DND-41 (cell line): ENCODE data around the gene NRGN.

ENCODE experiments used
- ATAC-seq: fragments of 200-7000 bp; cut with Tn5 transposase; 3 replicates; pipeline ENCODE4 v1.9.1; 2021; ENCODE audit warnings: low read depth; ENCODE audit not compliant: insufficient read depth
- DNase-seq: peaks from one replicate; pipeline ENCODE4 v3.0.0-alpha.2; 2020
- H2AFZ ChIP-seq: 2 replicates; pipeline ENCODE4 v1.6.0; 2012; ENCODE audit warnings: low read depth, low read length
- H3K27ac ChIP-seq: 2 replicates; pipeline ENCODE4 v1.5.1; 2012; ENCODE audit warnings: low read length, inconsistent platforms
- H3K27me3 ChIP-seq: fragments of 200-600 bp; sonication (generic); 2 replicates; pipeline ENCODE4 v1.6.0; 2012; ENCODE audit warnings: low read length, mild to moderate bottlenecking, inconsistent platforms; ENCODE audit not compliant: insufficient read depth, poor library complexity
- H3K36me3 ChIP-seq: 2 replicates; pipeline ENCODE4 v1.5.1; 2012; ENCODE audit warnings: low read length, inconsistent platforms; ENCODE audit not compliant: insufficient read depth
- H3K4me1 ChIP-seq: 2 replicates; pipeline ENCODE4 v1.5.1; 2012; ENCODE audit warnings: mild to moderate bottlenecking, low read length; ENCODE audit not compliant: insufficient read depth
- H3K4me2 ChIP-seq: 2 replicates; pipeline ENCODE4 v1.6.0; 2012; ENCODE audit warnings: mild to moderate bottlenecking, moderate library complexity, low read length, inconsistent platforms; ENCODE audit not compliant: insufficient read depth
- H3K4me3 ChIP-seq, 2 experiments: fragments of 200-600 bp in 1 of 2; shearing (Covaris generic) in 1 of 2; 2 replicates each; pipeline ENCODE4 v1.5.1; 2012 to 2016; ENCODE audit warnings: inconsistent platforms in 2 of 2, low read length in 2 of 2, mild to moderate bottlenecking in 2 of 2, low read depth in 1 of 2, moderate library complexity in 1 of 2
- H3K79me2 ChIP-seq: 2 replicates; pipeline ENCODE4 v1.6.0; 2012; ENCODE audit warnings: low read length, inconsistent platforms; ENCODE audit not compliant: insufficient read depth
- H3K9ac ChIP-seq: 2 replicates; pipeline ENCODE4 v1.6.0; 2012; ENCODE audit warnings: low read depth, mild to moderate bottlenecking, inconsistent platforms, low read length, moderate library complexity
- H3K9me3 ChIP-seq: 2 replicates; pipeline ENCODE4 v1.5.1; 2012; ENCODE audit warnings: low read length, moderate library complexity, mild to moderate bottlenecking, inconsistent platforms; ENCODE audit not compliant: insufficient read depth, severe bottlenecking
- H4K20me1 ChIP-seq: 2 replicates; pipeline ENCODE4 v1.6.0; 2012; ENCODE audit warnings: low read length; ENCODE audit not compliant: insufficient read depth
- EZH2 ChIP-seq: IDR thresholded peaks from 3 replicates; pipeline ENCODE4 v1.6.1; 2012; ENCODE audit warnings: borderline replicate concordance, low read depth, mild to moderate bottlenecking, moderate library complexity, low read length, inconsistent platforms; ENCODE audit not compliant: severe bottlenecking
- TF ChIP-seq, protein P1 (sequence below): IDR thresholded peaks from 2 replicates; pipeline ENCODE4 v1.5.1; 2012; ENCODE audit warnings: borderline replicate concordance, low read length, moderate library complexity, mild to moderate bottlenecking; ENCODE audit not compliant: poor library complexity, severe bottlenecking; ENCODE audit errors: extremely low read depth

Gene NRGN

DNA sequence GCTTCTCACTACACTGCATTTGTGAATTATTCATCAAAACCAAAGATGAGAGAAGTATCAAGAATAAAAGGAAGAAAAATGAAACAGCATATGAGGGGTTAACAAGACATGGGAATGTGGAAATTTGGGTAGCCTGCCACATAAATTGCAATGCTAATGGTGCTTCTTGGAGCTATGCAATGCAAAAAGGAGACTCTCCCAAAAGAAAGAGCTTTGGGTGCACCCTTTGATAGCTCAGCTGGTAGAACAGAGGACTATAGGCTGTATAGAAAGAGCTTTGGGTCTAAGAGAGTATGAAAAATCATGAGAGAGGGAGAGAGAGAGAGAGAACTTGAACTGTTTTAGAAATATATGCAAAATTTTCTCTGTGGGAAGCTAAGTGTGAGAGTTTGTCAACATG lies 39.7 kb upstream of the NRGN start:
- Histone ChIP-seq H3K27ac (no peak overlapping the region), H3K4me1 (no peaks in the 10 kb centered on the region), H3K9me3 (no peaks in the 10 kb centered on the region), H3K4me3 (no peak overlapping the region), H3K4me2 (no peak overlapping the region), H3K9ac (no peak overlapping the region), H3K36me3 (no peaks in the 10 kb centered on the region), H2AFZ (no peak overlapping the region), H4K20me1 (no peaks in the 10 kb centered on the region), H3K79me2 (no peaks in the 10 kb centered on the region), H3K27me3 (peaks cover 12% of the 10 kb centered on the region)
- no peak for ATAC-seq
- DNase-seq = no peak
- TF ChIP-seq EZH2 = no peak

DNA sequence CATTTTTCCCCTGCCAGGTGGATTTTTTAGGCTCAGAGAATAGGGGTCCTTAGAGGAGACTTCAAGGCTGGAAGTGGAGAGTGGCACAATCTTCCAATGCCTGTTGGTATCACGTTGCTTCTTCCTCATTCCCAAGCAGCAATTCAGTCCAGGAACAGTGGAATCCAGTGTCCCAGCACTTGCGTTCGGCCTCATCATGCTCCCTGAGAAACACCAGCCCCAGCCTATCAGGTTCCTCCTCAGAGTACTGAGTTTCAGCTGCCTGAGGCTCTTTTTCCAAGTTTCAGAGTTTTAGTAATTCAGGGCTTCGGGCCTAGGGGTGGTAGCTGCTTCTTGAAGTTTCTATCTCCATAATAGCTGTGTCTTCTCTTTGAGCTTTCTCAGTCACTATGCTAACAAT lies 31.9 kb upstream of the NRGN start:
- no peak overlapping the region for H3K27ac ChIP-seq
- no peak overlapping the region for H3K9ac ChIP-seq
- no peak overlapping the region for H3K4me2 ChIP-seq
- no peak for TF ChIP-seq EZH2
- TF ChIP-seq, protein P1, sequence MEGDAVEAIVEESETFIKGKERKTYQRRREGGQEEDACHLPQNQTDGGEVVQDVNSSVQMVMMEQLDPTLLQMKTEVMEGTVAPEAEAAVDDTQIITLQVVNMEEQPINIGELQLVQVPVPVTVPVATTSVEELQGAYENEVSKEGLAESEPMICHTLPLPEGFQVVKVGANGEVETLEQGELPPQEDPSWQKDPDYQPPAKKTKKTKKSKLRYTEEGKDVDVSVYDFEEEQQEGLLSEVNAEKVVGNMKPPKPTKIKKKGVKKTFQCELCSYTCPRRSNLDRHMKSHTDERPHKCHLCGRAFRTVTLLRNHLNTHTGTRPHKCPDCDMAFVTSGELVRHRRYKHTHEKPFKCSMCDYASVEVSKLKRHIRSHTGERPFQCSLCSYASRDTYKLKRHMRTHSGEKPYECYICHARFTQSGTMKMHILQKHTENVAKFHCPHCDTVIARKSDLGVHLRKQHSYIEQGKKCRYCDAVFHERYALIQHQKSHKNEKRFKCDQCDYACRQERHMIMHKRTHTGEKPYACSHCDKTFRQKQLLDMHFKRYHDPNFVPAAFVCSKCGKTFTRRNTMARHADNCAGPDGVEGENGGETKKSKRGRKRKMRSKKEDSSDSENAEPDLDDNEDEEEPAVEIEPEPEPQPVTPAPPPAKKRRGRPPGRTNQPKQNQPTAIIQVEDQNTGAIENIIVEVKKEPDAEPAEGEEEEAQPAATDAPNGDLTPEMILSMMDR = no peak
- DNase-seq = no peak
- no peaks in the 10 kb centered on the region for H3K4me1 ChIP-seq
- no peak overlapping the region for H2AFZ ChIP-seq
- H3K9me3 ChIP-seq = peaks cover 4% of the 10 kb centered on the region
- H3K27me3 ChIP-seq = peaks cover 7% of the 10 kb centered on the region
- ATAC-seq = no peak
- H3K4me3 ChIP-seq = no peak overlapping the region
- H4K20me1 ChIP-seq = no peaks in the 10 kb centered on the region
- no peaks in the 10 kb centered on the region for H3K79me2 ChIP-seq
- no peaks in the 10 kb centered on the region for H3K36me3 ChIP-seq

DNA sequence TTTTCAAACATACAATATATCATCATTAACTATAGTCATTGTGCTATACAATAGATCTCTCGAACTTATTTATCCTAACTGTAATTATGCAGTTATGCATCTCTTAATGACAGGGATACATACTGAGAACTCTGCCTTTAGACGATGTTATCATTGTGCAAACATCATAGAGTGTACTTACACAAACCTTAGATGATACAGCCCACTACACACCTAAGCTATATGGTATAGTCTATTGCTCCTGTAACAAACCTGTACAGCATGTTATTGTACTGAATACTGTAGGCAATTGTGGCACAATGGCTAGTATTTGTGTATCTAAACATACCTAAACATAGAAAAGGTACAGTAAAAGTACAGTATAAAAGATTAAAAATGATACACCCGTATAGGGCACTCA lies 27.4 kb upstream of the NRGN start:
- H3K4me3 ChIP-seq = no peak overlapping the region
- no peaks in the 10 kb centered on the region for H3K36me3 ChIP-seq
- H3K4me1 ChIP-seq = no peaks in the 10 kb centered on the region
- ATAC-seq (no peak), DNase-seq (no peak)
- H2AFZ ChIP-seq = no peak overlapping the region
- peaks cover 18% of the 10 kb centered on the region for H3K27me3 ChIP-seq
- H3K4me2 ChIP-seq = no peak overlapping the region
- no peak for TF ChIP-seq EZH2
- TF ChIP-seq, protein P1 = no peak
- H3K9ac ChIP-seq = no peak overlapping the region
- H4K20me1 ChIP-seq = 0 out of 2 replicates have a peak, but pooled peaks cover 5% of the 10 kb centered on the region
- H3K9me3 ChIP-seq = peaks cover 4% of the 10 kb centered on the region
- no peaks in the 10 kb centered on the region for H3K79me2 ChIP-seq
- H3K27ac ChIP-seq = no peak overlapping the region

DNA sequence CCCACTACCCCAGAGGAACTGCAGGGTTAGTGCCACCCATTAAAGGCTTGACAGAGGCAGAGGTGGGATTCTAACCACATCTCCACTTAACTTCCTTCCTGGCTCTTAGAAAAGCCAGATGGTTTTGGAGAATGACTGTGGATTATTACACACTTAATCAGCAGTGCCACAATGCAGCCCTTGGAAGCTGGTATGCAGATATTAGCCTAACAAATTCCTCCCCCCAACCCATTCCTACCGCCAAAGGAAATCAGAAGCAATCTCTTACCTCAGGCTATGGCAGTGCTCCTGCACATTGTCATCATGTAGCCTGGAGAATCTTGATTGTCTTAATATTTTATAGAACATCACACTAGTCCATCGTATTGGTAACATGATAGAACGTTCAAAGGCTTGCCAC lies 23.2 kb upstream of the NRGN start:
- Histone ChIP-seq H3K9ac (no peak overlapping the region), H2AFZ (no peak overlapping the region), H3K4me2 (no peak overlapping the region), H3K36me3 (no peaks in the 10 kb centered on the region), H3K27ac (no peak overlapping the region), H3K27me3 (peaks cover 56% of the 10 kb centered on the region), H3K4me3 (no peak overlapping the region), H3K4me1 (peaks cover 9% of the 10 kb centered on the region; the same call in 1 of the 2 replicates), H3K9me3 (no peaks in the 10 kb centered on the region), H3K79me2 (no peaks in the 10 kb centered on the region), H4K20me1 (peaks cover 19% of the 10 kb centered on the region)
- TF ChIP-seq, protein P1 = no peak
- TF ChIP-seq EZH2 = no peak
- ATAC-seq (no peak), DNase-seq (no peak)
